K562 (cell line): ENCODE data around the gene CHST15. TPM values are rescaled to one million over a fixed set of nuclear protein-coding genes. Genes with fewer than 3 reads are reported as not detected.

Source experiments
- ATF7 ChIP-seq: fragments of 450-650 bp; IDR thresholded peaks from 2 replicates; pipeline ENCODE4 v1.7.1; 2014; ENCODE audit warnings: mild to moderate bottlenecking, moderate library complexity
- GATAD2A ChIP-seq: fragments of 450-650 bp; IDR thresholded peaks from 2 replicates; pipeline ENCODE4 v1.6.1; 2017
- HEY1 ChIP-seq: fragments of 250-450 bp; sonication (Bioruptor Pico); IDR thresholded peaks from 2 replicates; pipeline ENCODE4 v1.5.0; 2020; ENCODE audit warnings: mild to moderate bottlenecking, moderate library complexity, borderline replicate concordance
- HNRNPH1 ChIP-seq: fragments of 200-400 bp; formaldehyde crosslinking; optimal IDR thresholded peaks from 2 replicates; pipeline ENCODE3; 2017; ENCODE audit warnings: low read depth, mild to moderate bottlenecking, low read length, moderate library complexity
- KAT8 ChIP-seq: fragments of 450-650 bp; IDR thresholded peaks from 2 replicates; pipeline ENCODE4 v1.6.1; 2016; ENCODE audit warnings: low read depth, mild to moderate bottlenecking
- KLF1 ChIP-seq: fragments of 450-650 bp; IDR thresholded peaks from 2 replicates; pipeline ENCODE4 v1.6.1; 2016; ENCODE audit warnings: missing genetic modification characterization, missing compliant biosample characterization
- MEF2D ChIP-seq: conservative IDR thresholded peaks from 2 replicates; pipeline ENCODE4 v1.6.1; 2016; ENCODE audit warnings: low read depth, missing genetic modification characterization, missing compliant biosample characterization
- NFIX ChIP-seq: fragments of 250-450 bp; sonication (Bioruptor Pico); IDR thresholded peaks from 2 replicates; pipeline ENCODE4 v1.4.0; 2020; ENCODE audit warnings: low read depth, mild to moderate bottlenecking, moderate library complexity
- PURB ChIP-seq: sonication (generic); formaldehyde crosslinking; IDR thresholded peaks from 2 replicates; pipeline ENCODE4 v1.9.0; 2021; ENCODE audit warnings: low read depth, mild to moderate bottlenecking, missing genetic modification reagents
- RUNX1 ChIP-seq: sonication (generic); IDR thresholded peaks from 2 replicates; pipeline ENCODE4 v1.6.1; 2016; ENCODE audit warnings: antibody characterized with exemption, low read depth
- SUPT5H ChIP-seq: fragments of 450-650 bp; IDR thresholded peaks from 2 replicates; pipeline ENCODE4 v1.6.1; 2016
- TBL1XR1 ChIP-seq, 2 experiments: IDR thresholded peaks; 2 replicates each; pipeline ENCODE4 v1.6.1; 2012; ENCODE audit warnings: improper control_type of control experiment in 2 of 2, low read length in 2 of 2, mild to moderate bottlenecking in 1 of 2
- ZBTB8A ChIP-seq: fragments of 450-650 bp; IDR thresholded peaks from 2 replicates; pipeline ENCODE4 v1.6.1; 2018; ENCODE audit warnings: mild to moderate bottlenecking, moderate library complexity; ENCODE audit not compliant: partially characterized antibody
- ZNF124 ChIP-seq: sonication (generic); formaldehyde crosslinking; IDR thresholded peaks from 2 replicates; pipeline ENCODE4 v1.8.1; 2022; ENCODE audit warnings: missing genetic modification reagents
- ZNF165 ChIP-seq: fragments of 250-450 bp; sonication (Bioruptor Pico); IDR thresholded peaks from 2 replicates; pipeline ENCODE4 v1.4.0; 2020; ENCODE audit warnings: borderline replicate concordance
- ZNF561 ChIP-seq: fragments of 450-650 bp; formaldehyde crosslinking; conservative IDR thresholded peaks from 2 replicates; pipeline ENCODE4 v1.4.0; 2020; ENCODE audit warnings: mild to moderate bottlenecking, moderate library complexity
- ZNF696 ChIP-seq: fragments of 250-450 bp; sonication (Bioruptor Pico); conservative IDR thresholded peaks from 2 replicates; pipeline ENCODE4 v1.4.0; 2020; ENCODE audit warnings: mild to moderate bottlenecking, moderate library complexity
- ZSCAN32 ChIP-seq: fragments of 450-650 bp; formaldehyde crosslinking; IDR thresholded peaks from 2 replicates; pipeline ENCODE4 v1.4.0; 2020; ENCODE audit warnings: mild to moderate bottlenecking, moderate library complexity
- polyA plus RNA-seq, 8 experiments: library from polyadenylated mRNA; depleted of rRNA in 4 of 8; stranded (reverse) in 5 of 8; unstranded in 3 of 8; fragments of >200 nt; fragmentation: Nextera tagmentation in 2 of 8; fragmentation: Illumina TruSeq in 1 of 8; extraction: Ambion mirVana in 2 of 8; extraction: Trizol in 1 of 8; gene quantifications; 2 replicates each; pipeline versions ENCODE4 v1.2.1 to v1.2.3, GENCODE V29; 2011 to 2014; ENCODE audit warnings: inconsistent platforms in 1 of 8, missing spikeins in 1 of 8
- total RNA-seq, 7 experiments: library from RNA; depleted of rRNA in 6 of 7; stranded (reverse); fragments of >200 nt in 6 of 7; fragmentation: Illumina TruSeq in 2 of 7; extraction: Trizol in 2 of 7; gene quantifications; 2 replicates each; pipeline versions ENCODE4 v1.2.1 to v1.2.3, GENCODE V29; 2011 to 2021; ENCODE audit warnings: low replicate concordance in 1 of 7
- TF ChIP-seq, protein P1 (sequence below): fragments of 250-450 bp; sonication (Bioruptor Pico); IDR thresholded peaks from 2 replicates; pipeline ENCODE4 v1.5.0; 2021
- TF ChIP-seq, protein P2 (sequence below): fragments of 250-450 bp; sonication (Bioruptor Pico); IDR thresholded peaks from 2 replicates; pipeline ENCODE4 v1.9.0; 2021; ENCODE audit warnings: mild to moderate bottlenecking, inconsistent platforms
- TF ChIP-seq, protein P3 (sequence below): fragments of 450-650 bp; formaldehyde crosslinking; IDR thresholded peaks from 2 replicates; pipeline ENCODE4 v1.4.0; 2020; ENCODE audit warnings: mild to moderate bottlenecking
- TF ChIP-seq, protein P4 (sequence below): fragments of 200-800 bp; sonication (Bioruptor generic); IDR thresholded peaks from 2 replicates; pipeline ENCODE4 v1.6.1; 2016; ENCODE audit warnings: missing genetic modification characterization, missing compliant biosample characterization

The CHST15 gene
- total and polyA plus RNA-seq, 9 of the 15 experiments (the other 6 are each of a cell fraction or from before 2014, with no cell fraction given), result 0.04 to 0.16 (median 0.08) TPM

DNA sequence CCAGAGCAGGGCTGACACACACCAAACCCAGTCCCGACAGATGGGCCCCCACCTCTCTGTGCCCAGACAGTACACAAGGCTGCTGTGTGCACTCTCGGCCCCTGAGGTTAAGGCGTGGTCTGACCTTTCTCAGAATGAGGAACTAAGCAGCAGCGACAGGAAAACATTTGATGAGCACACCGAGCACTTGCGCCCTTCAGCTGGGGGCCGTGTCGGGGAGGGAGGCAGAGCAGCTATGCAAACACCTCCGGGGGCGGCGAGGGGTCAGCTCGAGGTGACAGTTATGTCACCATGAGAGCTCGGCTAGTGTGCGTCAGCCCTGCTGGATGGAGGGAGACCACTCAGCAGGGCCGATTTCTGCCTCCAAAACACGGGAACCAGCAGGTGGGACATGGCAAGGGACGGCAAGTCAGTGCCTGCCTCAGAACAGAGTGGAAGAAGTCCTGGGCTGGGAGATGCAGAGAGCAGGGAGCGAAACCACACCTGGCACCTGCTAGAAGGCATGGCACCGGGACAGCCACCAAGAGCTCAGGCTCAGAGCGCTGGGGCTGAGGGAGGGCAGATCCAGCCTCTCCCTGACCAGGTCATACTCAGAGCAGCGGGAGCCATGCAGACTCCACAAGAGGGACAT, 57.4 kb downstream of the CHST15 start (continued):
- TF ChIP-seq ZNF165 (CRISPR knock-in tag) (no peak), ATF7 (0 out of 2 replicates have a peak, but pooled peaks have one; percentile 21), TBL1XR1 (IDR thresholded peaks at IDR 0.05; ENCODE audit: low read length in 2 of 2) (peak in 1 of 2 experiments; percentile 31; a peak in 1 of 4 replicates), RUNX1 (no peak), SUPT5H (no peak), NFIX (CRISPR knock-in tag) (no peak), ZSCAN32 (CRISPR knock-in tag) (no peak), PURB (no peak), ZNF561 (CRISPR knock-in tag) (no peak), GATAD2A (no peak), ZNF696 (no peak), KLF1 (tag) (no peak), ZBTB8A (no peak), ZNF124 (no peak), MEF2D (tag) (no peak), KAT8 (no peak), HNRNPH1 (no peak), HEY1 (CRISPR knock-in tag) (no peak)
- TF ChIP-seq, protein P1, sequence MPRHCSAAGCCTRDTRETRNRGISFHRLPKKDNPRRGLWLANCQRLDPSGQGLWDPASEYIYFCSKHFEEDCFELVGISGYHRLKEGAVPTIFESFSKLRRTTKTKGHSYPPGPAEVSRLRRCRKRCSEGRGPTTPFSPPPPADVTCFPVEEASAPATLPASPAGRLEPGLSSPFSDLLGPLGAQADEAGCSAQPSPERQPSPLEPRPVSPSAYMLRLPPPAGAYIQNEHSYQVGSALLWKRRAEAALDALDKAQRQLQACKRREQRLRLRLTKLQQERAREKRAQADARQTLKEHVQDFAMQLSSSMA (CRISPR knock-in tag), result no peak
- TF ChIP-seq, protein P2, sequence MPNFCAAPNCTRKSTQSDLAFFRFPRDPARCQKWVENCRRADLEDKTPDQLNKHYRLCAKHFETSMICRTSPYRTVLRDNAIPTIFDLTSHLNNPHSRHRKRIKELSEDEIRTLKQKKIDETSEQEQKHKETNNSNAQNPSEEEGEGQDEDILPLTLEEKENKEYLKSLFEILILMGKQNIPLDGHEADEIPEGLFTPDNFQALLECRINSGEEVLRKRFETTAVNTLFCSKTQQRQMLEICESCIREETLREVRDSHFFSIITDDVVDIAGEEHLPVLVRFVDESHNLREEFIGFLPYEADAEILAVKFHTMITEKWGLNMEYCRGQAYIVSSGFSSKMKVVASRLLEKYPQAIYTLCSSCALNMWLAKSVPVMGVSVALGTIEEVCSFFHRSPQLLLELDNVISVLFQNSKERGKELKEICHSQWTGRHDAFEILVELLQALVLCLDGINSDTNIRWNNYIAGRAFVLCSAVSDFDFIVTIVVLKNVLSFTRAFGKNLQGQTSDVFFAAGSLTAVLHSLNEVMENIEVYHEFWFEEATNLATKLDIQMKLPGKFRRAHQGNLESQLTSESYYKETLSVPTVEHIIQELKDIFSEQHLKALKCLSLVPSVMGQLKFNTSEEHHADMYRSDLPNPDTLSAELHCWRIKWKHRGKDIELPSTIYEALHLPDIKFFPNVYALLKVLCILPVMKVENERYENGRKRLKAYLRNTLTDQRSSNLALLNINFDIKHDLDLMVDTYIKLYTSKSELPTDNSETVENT (CRISPR knock-in tag), result no peak
- TF ChIP-seq, protein P3, sequence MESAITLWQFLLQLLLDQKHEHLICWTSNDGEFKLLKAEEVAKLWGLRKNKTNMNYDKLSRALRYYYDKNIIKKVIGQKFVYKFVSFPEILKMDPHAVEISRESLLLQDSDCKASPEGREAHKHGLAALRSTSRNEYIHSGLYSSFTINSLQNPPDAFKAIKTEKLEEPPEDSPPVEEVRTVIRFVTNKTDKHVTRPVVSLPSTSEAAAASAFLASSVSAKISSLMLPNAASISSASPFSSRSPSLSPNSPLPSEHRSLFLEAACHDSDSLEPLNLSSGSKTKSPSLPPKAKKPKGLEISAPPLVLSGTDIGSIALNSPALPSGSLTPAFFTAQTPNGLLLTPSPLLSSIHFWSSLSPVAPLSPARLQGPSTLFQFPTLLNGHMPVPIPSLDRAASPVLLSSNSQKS (CRISPR knock-in tag), result no peak
- TF ChIP-seq, protein P4, sequence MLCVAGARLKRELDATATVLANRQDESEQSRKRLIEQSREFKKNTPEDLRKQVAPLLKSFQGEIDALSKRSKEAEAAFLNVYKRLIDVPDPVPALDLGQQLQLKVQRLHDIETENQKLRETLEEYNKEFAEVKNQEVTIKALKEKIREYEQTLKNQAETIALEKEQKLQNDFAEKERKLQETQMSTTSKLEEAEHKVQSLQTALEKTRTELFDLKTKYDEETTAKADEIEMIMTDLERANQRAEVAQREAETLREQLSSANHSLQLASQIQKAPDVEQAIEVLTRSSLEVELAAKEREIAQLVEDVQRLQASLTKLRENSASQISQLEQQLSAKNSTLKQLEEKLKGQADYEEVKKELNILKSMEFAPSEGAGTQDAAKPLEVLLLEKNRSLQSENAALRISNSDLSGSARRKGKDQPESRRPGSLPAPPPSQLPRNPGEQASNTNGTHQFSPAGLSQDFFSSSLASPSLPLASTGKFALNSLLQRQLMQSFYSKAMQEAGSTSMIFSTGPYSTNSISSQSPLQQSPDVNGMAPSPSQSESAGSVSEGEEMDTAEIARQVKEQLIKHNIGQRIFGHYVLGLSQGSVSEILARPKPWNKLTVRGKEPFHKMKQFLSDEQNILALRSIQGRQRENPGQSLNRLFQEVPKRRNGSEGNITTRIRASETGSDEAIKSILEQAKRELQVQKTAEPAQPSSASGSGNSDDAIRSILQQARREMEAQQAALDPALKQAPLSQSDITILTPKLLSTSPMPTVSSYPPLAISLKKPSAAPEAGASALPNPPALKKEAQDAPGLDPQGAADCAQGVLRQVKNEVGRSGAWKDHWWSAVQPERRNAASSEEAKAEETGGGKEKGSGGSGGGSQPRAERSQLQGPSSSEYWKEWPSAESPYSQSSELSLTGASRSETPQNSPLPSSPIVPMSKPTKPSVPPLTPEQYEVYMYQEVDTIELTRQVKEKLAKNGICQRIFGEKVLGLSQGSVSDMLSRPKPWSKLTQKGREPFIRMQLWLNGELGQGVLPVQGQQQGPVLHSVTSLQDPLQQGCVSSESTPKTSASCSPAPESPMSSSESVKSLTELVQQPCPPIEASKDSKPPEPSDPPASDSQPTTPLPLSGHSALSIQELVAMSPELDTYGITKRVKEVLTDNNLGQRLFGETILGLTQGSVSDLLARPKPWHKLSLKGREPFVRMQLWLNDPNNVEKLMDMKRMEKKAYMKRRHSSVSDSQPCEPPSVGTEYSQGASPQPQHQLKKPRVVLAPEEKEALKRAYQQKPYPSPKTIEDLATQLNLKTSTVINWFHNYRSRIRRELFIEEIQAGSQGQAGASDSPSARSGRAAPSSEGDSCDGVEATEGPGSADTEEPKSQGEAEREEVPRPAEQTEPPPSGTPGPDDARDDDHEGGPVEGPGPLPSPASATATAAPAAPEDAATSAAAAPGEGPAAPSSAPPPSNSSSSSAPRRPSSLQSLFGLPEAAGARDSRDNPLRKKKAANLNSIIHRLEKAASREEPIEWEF (CRISPR knock-in tag), result no peak
